H1 (cell line): Measurements from ENCODE around the gene CTNNA3.

ENCODE experiments used
- CTCF ChIP-seq, 3 experiments: IDR thresholded peaks; 1 replicate in 2 of 3; 2 replicates in 1 of 3; pipeline versions ENCODE4 v1.5.1 to v1.6.1; 2011; ENCODE audit warnings: low read length in 3 of 3, mild to moderate bottlenecking in 3 of 3, inconsistent platforms in 2 of 3, low read depth in 1 of 3, moderate library complexity in 1 of 3; ENCODE audit not compliant: insufficient read depth in 1 of 3; ENCODE audit errors: control extremely low read depth in 1 of 3
- MAX ChIP-seq: IDR thresholded peaks from 2 replicates; pipeline ENCODE4 v1.6.1; 2012; ENCODE audit warnings: inconsistent platforms
- POLR2AphosphoS5 ChIP-seq: IDR thresholded peaks from 2 replicates; pipeline ENCODE4 v1.6.1; 2011; ENCODE audit warnings: low read depth, low read length
- SIX5 ChIP-seq: IDR thresholded peaks from 2 replicates; pipeline ENCODE4 v1.6.1; 2011; ENCODE audit warnings: mild to moderate bottlenecking, low read depth, low read length

- TF ChIP-seq POLR2AphosphoS5 (no peak), CTCF (IDR thresholded peaks at IDR 0.05; ENCODE audit: control extremely low read depth in 1 of 3, insufficient read depth in 1 of 3, low read depth in 1 of 3, low read length in 3 of 3) (no peak), SIX5 (no peak), MAX (no peak)
Measured at GRCh38 chr10:67608001-67608400, 88.0 kb downstream of the CTNNA3 start.
